NK-92 (cell line): Measurements from ENCODE around the gene AXL.
"Not testable (repeated sequence)": the region's sequence is repeated elsewhere in the genome, so short reads cannot be mapped to it uniquely, and the experiment has no call there.

ENCODE experiments used
- DNase-seq: peaks from one replicate; lab custom pipeline; 2025; ENCODE audit not compliant: unreplicated experiment; lab: John Stamatoyannopoulos, UW

AXL gene

DNA sequence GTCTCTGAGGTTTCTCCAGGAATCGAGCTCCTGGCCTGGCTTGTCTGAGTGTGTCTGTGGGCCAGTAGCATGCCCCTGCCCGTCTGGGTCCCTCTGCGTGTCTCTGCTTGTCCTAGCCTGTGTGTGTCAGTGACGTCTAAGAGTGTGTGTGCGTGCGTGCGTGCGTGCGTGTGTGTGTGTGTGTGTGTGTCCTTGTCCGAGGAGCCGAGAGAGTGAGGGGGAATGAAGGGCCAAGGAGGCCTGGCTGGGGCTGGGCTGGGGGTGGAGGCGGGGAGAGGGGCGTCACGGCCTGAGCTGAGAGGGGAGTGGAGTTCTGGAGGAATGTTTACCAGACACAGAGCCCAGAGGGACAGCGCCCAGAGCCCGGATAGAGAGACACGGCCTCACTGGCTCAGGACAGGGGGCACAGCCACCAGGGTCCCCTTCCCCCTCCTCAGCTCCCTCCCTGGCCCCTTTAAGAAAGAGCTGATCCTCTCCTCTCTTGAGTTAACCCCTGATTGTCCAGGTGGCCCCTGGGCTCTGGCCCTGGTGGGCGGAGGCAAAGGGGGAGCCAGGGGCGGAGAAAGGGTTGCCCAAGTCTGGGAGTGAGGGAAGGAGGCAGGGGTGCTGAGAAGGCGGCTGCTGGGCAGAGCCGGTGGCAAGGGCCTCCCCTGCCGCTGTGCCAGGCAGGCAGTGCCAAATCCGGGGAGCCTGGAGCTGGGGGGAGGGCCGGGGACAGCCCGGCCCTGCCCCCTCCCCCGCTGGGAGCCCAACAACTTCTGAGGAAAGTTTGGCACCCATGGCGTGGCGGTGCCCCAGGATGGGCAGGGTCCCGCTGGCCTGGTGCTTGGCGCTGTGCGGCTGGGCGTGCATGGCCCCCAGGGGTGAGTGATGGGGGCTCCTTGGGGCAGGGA, at the start of gene AXL:
TSS of gene AXL (plus strand) at position 609 of the 893 bp plus-strand sequence. CDS start at position 779, 170 bp downstream.
- DNase-seq, result no peak

- no peak for DNase-seq
Observed at GRCh38 chr19:41172297-41173164, 46.5 kb upstream of the AXL start.

DNA sequence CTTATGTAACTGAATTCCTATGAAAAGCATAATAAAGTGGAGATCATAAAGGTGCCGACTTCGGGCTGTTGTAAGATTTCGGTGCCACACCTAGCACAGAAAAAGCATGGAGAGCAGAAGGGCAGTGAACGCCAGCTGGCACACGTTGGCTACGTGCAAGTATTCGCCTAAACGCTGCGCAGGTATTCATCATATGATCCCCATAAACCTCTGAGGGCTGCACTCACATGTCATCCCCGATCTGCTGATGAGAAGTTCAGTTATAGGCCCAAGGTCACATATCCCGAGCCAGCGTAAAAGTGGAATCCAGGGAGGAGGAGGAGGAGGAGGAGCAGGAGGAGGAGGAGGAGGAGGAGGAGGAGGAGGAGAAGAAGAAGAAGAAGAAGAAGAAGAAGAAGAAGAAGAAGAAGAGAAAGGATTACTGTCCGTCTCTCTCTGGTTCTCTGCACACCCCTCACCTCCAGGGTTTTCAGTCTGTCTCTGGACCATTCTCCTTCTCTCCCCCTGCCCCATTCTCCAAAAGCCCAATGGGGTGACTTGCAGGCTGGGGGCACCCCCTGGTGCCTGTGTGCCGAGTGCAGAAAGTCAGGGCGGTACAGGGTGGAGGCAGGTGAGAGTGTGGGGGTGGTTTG, 44.6 kb upstream of the AXL start:
- no peak for DNase-seq

GRCh38 chr19:41175801-41176777, 42.9 kb upstream of the AXL start:
- DNase-seq, result no peak

DNA sequence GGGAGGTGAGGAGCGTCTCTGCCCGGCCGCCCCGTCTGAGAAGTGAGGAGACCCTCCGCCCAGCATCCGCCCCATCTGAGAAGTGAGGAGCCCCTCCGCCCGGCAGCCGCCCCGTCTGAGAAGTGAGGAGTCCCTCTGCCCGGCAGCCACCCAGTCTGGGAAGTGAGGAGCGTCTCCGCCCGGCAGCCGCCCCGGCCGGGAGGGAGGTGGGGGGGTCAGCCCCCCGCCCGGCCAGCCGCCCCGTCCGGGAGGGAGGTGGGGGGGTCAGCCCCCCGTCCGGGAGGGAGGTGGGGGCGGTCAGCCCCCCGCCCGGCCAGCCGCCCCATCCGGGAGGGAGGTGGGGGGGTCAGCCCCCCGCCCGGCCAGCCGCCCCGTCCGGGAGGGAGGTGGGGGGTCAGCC, 38.9 kb upstream of the AXL start:
- not testable (repeated sequence) for DNase-seq

- DNase-seq, result no peak
Observed at GRCh38 chr19:41186971-41187883, 31.8 kb upstream of the AXL start.

DNA sequence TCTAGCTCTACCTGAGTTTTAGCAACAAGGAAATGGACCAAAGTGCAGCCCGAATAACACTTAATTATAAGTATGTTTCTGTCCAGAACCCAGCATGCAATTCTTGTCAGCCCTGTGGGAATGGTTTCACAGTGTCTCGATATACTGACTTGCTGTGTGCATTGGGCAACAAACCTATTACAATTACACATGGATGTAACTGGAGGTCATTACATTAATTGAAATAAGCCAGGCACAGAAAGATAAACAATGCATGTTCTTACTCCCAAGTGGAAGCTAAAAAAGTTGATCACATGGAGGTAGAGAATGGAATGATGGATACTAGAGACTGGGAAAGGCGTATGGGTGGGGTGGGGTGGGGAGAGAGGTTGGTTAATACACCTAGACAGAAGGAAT, 31.1 kb upstream of the AXL start:
- no peak for DNase-seq

DNA sequence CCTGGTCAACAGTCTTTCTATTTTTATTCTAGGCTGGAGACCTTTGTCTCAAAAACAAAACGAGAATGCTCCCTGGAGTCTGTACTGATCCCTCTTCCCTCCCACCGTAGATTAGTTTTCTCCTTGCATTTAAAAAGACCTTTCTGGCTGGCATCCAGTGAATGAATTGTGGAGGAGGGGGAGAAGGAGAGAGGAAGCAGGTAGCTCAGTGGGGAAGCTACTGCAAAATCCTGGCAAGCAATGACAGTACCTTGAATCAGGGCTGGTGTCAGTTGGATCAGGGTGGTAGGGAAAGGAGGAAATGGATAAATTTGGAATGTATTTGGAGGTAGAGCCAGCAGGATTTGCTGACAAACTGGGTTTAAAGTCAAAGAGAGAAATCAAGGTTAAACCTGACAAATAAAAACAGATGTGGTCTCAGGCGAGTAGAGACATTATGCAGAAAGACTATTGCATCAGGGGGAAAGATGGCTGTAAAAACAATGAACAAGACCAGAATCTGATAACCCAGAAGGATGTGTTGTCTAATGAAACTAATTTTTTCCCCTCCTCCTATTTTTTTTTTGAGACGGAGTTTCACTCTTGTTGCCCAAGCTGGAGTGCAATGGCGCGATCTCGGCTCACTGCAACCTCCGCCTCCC, 29.5 kb upstream of the AXL start:
- DNase-seq, result no peak

DNA sequence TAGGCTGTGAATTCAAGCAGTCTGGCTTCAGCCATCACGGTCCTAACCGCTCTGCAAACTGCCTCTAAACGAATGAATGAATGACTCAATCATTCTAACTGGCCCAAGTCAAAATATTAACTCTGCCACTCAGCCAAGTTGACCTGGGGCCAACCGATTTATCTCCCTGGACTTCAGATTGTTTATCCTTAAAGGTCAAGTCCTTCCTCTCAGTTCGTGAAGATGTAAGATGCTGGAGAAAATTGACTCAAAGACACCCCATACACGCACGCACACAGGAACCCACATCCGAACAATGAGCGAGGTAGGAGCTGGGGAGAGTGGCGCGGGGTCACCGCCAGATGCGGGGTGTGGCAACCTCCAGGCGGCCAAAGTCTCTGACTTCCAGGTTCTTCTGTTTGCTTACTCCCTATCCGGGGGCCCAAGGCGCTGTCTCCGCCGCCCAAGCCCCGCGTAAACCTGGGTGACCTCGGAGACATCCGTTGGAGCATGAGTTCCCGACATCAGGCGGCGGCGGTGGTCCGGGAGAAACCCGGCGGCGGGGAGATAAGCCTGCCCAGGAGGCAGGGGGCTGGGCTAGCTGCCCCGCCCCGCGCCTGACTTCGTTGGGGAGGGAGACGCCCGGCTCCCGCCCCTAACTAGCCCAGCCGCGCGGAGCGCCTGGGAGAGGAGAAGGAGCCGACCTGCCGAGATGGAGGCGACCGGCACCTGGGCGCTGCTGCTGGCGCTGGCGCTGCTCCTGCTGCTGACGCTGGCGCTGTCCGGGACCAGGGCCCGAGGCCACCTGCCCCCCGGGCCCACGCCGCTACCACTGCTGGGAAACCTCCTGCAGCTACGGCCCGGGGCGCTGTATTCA, 26.2 kb upstream of the AXL start, which contains the start of gene CYP2S1:
TSS of gene CYP2S1 (plus strand) at position 646 of the 856 bp plus-strand sequence. CDS start at position 692, 46 bp downstream.
- DNase-seq, result no peak

DNA sequence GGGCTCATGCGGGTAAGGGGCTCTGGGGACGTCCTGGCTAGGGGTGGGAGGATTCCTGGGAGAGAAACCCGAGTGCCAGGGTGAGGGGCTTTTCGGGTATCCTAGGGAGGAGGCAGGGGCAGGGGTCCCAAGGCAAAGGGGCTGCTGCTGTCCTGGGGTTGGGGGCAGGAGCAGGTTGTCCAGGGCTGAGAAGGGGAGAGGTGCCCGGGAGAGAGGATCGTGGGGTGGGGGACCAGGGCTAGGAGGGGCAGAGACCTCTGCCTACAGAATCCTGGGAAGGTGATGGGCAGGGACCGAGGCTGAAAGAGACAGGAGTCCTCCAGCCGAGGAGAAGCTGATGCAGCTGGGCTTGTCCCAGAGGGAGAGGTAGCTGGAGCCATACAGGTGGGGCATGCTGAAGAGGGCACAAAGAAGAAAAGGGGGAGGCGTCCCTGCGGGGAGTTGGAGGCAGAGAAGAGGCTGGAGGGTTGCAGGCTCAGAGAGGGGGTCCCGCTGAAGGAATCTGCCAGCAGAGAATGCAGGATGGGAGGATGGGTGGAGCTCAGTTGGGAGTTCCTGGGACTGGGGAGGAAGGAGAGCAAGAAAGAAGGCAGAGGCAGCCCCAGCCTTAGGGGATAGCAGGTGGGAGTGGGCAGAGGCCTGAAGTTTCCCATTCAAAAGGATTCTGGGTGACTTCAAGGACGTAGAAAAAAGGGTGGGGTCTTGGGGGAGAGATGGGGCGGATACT, 25.4 kb upstream of the AXL start:
- no peak for DNase-seq

GRCh38 chr19:41194157-41194552, 24.9 kb upstream of the AXL start:
- no peak for DNase-seq

DNA sequence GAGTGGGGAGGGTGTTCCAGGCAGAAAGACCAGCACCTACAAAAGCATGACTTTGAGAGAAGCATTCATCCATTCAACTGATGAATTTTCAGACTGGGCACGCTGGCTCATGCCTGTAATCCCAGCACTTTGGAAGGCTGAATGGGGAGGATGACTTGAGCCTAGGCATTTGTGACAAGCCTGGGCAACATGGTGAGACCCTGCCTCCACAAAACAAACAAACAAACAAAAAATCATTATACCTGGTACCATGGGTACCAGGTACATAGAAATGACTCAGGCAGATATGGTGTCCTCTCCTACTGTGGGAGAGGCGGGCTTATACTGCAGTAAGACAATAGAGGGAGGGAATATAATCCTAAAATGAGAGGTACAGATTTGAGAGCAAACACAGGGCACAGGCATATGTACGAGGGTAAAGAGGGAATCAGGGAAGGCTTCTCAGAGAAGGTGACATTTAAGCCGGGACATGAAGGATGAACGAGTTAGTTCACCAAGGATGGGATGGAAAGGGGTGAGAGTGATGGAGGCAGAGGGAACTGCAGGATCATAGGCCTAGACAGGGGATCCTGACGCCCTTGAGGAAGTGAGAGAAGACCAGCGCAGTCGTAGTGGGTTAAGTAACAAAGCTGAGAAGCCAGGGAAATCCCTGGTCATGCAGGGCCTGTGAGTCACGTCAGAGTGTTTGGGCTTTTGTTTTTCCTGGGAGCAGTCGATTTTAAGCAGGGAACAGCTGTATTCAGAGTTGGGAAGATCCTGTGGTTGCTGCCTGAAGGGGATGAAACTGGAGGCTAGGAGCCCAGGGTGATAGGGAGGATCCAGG, 23.1 kb upstream of the AXL start:
- no peak for DNase-seq

- DNase-seq, result no peak
Observed at GRCh38 chr19:41198559-41198958, 20.5 kb upstream of the AXL start.

GRCh38 chr19:41203371-41203770, 15.7 kb upstream of the AXL start:
- DNase-seq, result no peak

GRCh38 chr19:41204338-41204737, 14.7 kb upstream of the AXL start:
- not testable (repeated sequence) for DNase-seq

GRCh38 chr19:41205995-41206394, 13.0 kb upstream of the AXL start:
- no peak for DNase-seq
